GM21576 (cell line): ENCODE data around the gene TBX18.

Experiments
- ATAC-seq: cut with Tn5 transposase; IDR thresholded peaks from one replicate; pipeline ENCODE4 v1.9.1; 2021; ENCODE audit warnings: mild to moderate bottlenecking, moderate library complexity; ENCODE audit not compliant: unreplicated experiment

The TBX18 gene

GRCh38 chr6:84764332-84765049 lies at the start of gene TBX18:
Gene TBX18, minus strand, starts transcription at chr6:84764598. Its CDS starts 417 bp downstream, at chr6:84764181.
- ATAC-seq, result peak; percentile 46

- ATAC-seq, result no peak
These were observed 47.0 kb upstream of the TBX18 start for GRCh38 chr6:84811351-84811750.

- ATAC-seq, result no peak
These were observed 45.1 kb upstream of the TBX18 start for GRCh38 chr6:84809455-84809854.

GRCh38 chr6:84808491-84809061 lies 44.2 kb upstream of the TBX18 start:
- no peak for ATAC-seq

GRCh38 chr6:84805145-84805544 lies 40.7 kb upstream of the TBX18 start:
- ATAC-seq, result no peak

GRCh38 chr6:84804720-84805119 lies 40.3 kb upstream of the TBX18 start:
- ATAC-seq, result no peak

GRCh38 chr6:84801250-84801649 lies 36.9 kb upstream of the TBX18 start:
- ATAC-seq, result no peak

- ATAC-seq, result no peak
These were observed 33.9 kb upstream of the TBX18 start for GRCh38 chr6:84798257-84798656.

- no peak for ATAC-seq
These were observed 31.9 kb upstream of the TBX18 start for GRCh38 chr6:84796343-84796742.

- no peak for ATAC-seq
These were observed 27.5 kb upstream of the TBX18 start for GRCh38 chr6:84791927-84792326.

GRCh38 chr6:84791233-84791632 lies 26.8 kb upstream of the TBX18 start:
- no peak for ATAC-seq

GRCh38 chr6:84789170-84789569 lies 24.8 kb upstream of the TBX18 start:
- ATAC-seq, result no peak

- ATAC-seq, result no peak
These were observed 24.3 kb upstream of the TBX18 start for GRCh38 chr6:84788689-84789088.

GRCh38 chr6:84785671-84786070 lies 21.3 kb upstream of the TBX18 start:
- ATAC-seq, result no peak

- ATAC-seq, result no peak
These were observed 15.5 kb upstream of the TBX18 start for GRCh38 chr6:84779917-84780316.

- ATAC-seq, result no peak
These were observed 15.0 kb upstream of the TBX18 start for GRCh38 chr6:84779380-84779779.

- no peak for ATAC-seq
These were observed 13.5 kb upstream of the TBX18 start for GRCh38 chr6:84777888-84778287.

GRCh38 chr6:84776392-84776791 lies 12.0 kb upstream of the TBX18 start:
- ATAC-seq, result no peak

- ATAC-seq, result no peak
These were observed 11.4 kb upstream of the TBX18 start for GRCh38 chr6:84775751-84776150.

GRCh38 chr6:84774985-84775284 lies 10.5 kb upstream of the TBX18 start:
- ATAC-seq, result no peak

GRCh38 chr6:84774157-84774984 lies 10.0 kb upstream of the TBX18 start:
- ATAC-seq, result peak; percentile 91
